Medulla oblongata (tissue), 1 donor: Measurements from ENCODE around the gene TXNDC11.

Experiments used
- DNase-seq: peaks from one replicate; pipeline ENCODE4 v3.0.0-alpha.2; 2015; ENCODE audit errors: extremely low spot score

TXNDC11 gene

DNA sequence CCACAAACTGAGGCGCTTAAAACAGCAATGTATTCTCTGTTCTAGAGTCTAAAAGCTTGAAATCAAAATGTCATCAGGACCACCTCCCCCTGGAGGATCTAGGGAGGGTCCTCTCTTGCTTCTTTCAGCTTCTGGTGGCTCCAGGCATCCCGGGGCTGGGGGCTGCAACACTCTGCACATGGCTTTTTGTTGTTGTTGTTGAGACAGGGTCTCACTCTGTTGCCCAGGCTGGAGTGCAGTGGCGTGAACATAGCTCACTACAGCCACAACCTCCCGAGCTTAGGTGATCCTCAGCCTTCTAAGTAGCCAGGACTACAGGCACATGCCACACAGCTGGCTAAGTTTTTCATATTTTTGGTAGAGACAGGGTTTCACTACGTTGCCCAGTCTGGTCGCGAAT lies 111.4 kb downstream of the TXNDC11 start:
- no peak for DNase-seq

DNA sequence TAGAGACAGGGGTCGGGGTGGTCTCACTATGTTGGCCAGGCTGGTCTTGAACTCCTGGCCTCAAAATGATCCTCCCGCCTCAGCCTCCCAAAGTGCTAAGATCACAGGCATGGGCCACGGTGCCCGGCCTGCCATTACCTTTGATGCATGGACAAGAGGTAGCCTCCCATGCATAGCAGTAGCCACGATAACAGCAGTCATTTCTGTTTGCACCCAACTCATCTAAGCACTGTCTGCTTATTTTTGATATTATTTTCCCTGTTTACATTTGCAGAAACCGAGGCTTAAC lies 111.9 kb downstream of the TXNDC11 start:
- DNase-seq: no peak

DNA sequence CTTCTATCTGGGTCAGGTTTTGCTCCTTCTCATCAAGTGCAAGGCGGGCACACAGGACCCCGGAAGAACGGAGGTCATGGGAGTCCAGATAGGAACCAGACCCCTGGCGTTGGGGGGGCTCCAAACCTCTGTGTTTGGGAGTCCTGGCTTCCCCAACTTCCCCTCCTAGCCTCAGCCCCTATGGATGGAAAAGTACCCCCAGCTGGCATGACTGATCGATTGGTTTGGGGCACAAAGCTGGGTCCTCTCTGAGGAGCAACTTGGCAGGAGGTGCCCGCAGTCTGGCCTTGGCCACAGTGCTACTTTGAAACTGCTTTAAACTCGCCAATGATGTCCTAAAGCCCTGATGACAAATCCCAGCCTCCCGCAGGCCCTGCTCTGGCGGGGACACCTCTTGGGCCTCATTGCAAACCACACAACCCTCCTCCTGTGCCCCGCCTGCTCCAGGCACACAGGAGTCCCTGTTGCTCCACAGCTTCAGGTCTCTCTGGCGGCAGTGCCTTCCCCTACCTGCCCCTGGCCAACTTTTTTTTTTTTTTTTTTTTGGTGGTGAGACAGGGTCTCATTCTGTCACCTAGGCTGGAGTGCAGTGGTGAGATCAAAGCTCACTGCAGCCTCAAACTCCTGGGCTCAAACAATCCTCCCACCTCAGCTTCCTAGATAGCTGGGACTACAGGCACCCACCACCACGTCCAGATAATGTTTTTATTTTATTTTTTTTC lies 112.5 kb downstream of the TXNDC11 start:
- no peak for DNase-seq
